Measurements from ENCODE around the gene LSP1. TPM values are rescaled to one million over a fixed set of nuclear protein-coding genes. Genes with fewer than 3 reads are reported as not detected.

The LSP1 gene
- total and polyA plus RNA-seq, 2 of the 13 experiments (the other 11 are each of a cell fraction or from before 2014, with no cell fraction given), result 0.59 to 1.00 TPM

- TF ChIP-seq, protein P1, sequence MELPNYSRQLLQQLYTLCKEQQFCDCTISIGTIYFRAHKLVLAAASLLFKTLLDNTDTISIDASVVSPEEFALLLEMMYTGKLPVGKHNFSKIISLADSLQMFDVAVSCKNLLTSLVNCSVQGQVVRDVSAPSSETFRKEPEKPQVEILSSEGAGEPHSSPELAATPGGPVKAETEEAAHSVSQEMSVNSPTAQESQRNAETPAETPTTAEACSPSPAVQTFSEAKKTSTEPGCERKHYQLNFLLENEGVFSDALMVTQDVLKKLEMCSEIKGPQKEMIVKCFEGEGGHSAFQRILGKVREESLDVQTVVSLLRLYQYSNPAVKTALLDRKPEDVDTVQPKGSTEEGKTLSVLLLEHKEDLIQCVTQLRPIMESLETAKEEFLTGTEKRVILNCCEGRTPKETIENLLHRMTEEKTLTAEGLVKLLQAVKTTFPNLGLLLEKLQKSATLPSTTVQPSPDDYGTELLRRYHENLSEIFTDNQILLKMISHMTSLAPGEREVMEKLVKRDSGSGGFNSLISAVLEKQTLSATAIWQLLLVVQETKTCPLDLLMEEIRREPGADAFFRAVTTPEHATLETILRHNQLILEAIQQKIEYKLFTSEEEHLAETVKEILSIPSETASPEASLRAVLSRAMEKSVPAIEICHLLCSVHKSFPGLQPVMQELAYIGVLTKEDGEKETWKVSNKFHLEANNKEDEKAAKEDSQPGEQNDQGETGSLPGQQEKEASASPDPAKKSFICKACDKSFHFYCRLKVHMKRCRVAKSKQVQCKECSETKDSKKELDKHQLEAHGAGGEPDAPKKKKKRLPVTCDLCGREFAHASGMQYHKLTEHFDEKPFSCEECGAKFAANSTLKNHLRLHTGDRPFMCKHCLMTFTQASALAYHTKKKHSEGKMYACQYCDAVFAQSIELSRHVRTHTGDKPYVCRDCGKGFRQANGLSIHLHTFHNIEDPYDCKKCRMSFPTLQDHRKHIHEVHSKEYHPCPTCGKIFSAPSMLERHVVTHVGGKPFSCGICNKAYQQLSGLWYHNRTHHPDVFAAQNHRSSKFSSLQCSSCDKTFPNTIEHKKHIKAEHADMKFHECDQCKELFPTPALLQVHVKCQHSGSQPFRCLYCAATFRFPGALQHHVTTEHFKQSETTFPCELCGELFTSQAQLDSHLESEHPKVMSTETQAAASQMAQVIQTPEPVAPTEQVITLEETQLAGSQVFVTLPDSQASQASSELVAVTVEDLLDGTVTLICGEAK (IDR thresholded peaks at IDR 0.05), result no peak
- TF ChIP-seq, protein P1 (CRISPR knock-in tag; IDR thresholded peaks at IDR 0.05), result 0 out of 2 replicates have a peak, but pooled peaks have one; percentile 16
- TF ChIP-seq HOXA9 (CRISPR knock-in tag; IDR thresholded peaks at IDR 0.05; ENCODE audit: borderline replicate concordance) (no peak), ZNF451 (CRISPR knock-in tag; IDR thresholded peaks at IDR 0.05) (peak; percentile 69; the same call in 1 of the 2 replicates), KDM5B (CRISPR knock-in tag; IDR thresholded peaks at IDR 0.05; ENCODE audit: borderline replicate concordance) (peak; percentile 78), HMG20A (CRISPR knock-in tag; IDR thresholded peaks at IDR 0.05; ENCODE audit: borderline replicate concordance) (no peak), ZNF34 (CRISPR knock-in tag; IDR thresholded peaks at IDR 0.05; ENCODE audit: borderline replicate concordance) (no peak), JUNB (CRISPR knock-in tag; IDR thresholded peaks at IDR 0.05; ENCODE audit: borderline replicate concordance) (peak; percentile 91), ZNF609 (CRISPR knock-in tag; IDR thresholded peaks at IDR 0.05; ENCODE audit: borderline replicate concordance) (peak; percentile 42; the same call in 1 of the 2 replicates), MED1 (CRISPR knock-in tag; IDR thresholded peaks at IDR 0.05) (peak; percentile 63; the same call in 1 of the 2 replicates), SALL1 (CRISPR knock-in tag; IDR thresholded peaks at IDR 0.05) (peak; percentile 59; the same call in 1 of the 2 replicates)
- TF ChIP-seq, protein P2, sequence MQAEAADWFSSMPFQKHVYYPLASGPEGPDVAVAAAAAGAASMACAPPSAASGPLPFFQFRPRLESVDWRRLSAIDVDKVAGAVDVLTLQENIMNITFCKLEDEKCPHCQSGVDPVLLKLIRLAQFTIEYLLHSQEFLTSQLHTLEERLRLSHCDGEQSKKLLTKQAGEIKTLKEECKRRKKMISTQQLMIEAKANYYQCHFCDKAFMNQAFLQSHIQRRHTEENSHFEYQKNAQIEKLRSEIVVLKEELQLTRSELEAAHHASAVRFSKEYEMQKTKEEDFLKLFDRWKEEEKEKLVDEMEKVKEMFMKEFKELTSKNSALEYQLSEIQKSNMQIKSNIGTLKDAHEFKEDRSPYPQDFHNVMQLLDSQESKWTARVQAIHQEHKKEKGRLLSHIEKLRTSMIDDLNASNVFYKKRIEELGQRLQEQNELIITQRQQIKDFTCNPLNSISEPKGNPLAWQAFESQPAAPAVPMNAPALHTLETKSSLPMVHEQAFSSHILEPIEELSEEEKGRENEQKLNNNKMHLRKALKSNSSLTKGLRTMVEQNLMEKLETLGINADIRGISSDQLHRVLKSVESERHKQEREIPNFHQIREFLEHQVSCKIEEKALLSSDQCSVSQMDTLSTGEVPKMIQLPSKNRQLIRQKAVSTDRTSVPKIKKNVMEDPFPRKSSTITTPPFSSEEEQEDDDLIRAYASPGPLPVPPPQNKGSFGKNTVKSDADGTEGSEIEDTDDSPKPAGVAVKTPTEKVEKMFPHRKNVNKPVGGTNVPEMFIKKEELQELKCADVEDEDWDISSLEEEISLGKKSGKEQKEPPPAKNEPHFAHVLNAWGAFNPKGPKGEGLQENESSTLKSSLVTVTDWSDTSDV (CRISPR knock-in tag; IDR thresholded peaks at IDR 0.05), result peak; percentile 97
These were observed 18.7 kb upstream of the LSP1 start (continued) for GRCh38 chr11:1834062-1834610.

Measured in HepG2 (cell line).